HG02571 (cell line): Measurements from ENCODE around the gene FAM167B.
"Not testable (repeated sequence)": the region's sequence is repeated elsewhere in the genome, so short reads cannot be mapped to it uniquely, and the experiment has no call there.

ENCODE experiments used
- ATAC-seq: cut with Tn5 transposase; IDR thresholded peaks from one replicate; pipeline ENCODE4 v1.9.1; 2021; ENCODE audit warnings: mild to moderate bottlenecking, moderate library complexity; ENCODE audit not compliant: unreplicated experiment

FAM167B gene

GRCh38 chr1:32255072-32256071, 8.3 kb downstream of the FAM167B start:
- no peak for ATAC-seq

GRCh38 chr1:32256473-32257226, 9.6 kb downstream of the FAM167B start:
- no peak for ATAC-seq

GRCh38 chr1:32257227-32257508, 10.1 kb downstream of the FAM167B start:
- ATAC-seq: no peak

- not testable (repeated sequence) for ATAC-seq
These were observed 16.2 kb downstream of the FAM167B start for GRCh38 chr1:32263236-32263593.

- no peak for ATAC-seq
These were observed 16.7 kb downstream of the FAM167B start for GRCh38 chr1:32263744-32264143.

- no peak for ATAC-seq
These were observed 18.8 kb downstream of the FAM167B start for GRCh38 chr1:32265846-32266245.

GRCh38 chr1:32266921-32267591, 20.0 kb downstream of the FAM167B start:
- no peak for ATAC-seq

- ATAC-seq: no peak
These were observed 22.7 kb downstream of the FAM167B start for GRCh38 chr1:32269744-32270143.

- ATAC-seq: no peak
These were observed 25.8 kb downstream of the FAM167B start for GRCh38 chr1:32272557-32273390.

- no peak for ATAC-seq
These were observed 26.6 kb downstream of the FAM167B start for GRCh38 chr1:32273391-32274208.

- no peak for ATAC-seq
These were observed 27.8 kb downstream of the FAM167B start for GRCh38 chr1:32274646-32275340.

- no peak for ATAC-seq
These were observed 28.4 kb downstream of the FAM167B start for GRCh38 chr1:32275424-32275823.

GRCh38 chr1:32276032-32276782, 29.2 kb downstream of the FAM167B start:
- ATAC-seq: no peak

- ATAC-seq: not testable (repeated sequence)
These were observed 37.8 kb downstream of the FAM167B start for GRCh38 chr1:32284777-32285176.

GRCh38 chr1:32285658-32286057, 38.6 kb downstream of the FAM167B start:
- no peak for ATAC-seq

- no peak for ATAC-seq
These were observed 39.7 kb downstream of the FAM167B start for GRCh38 chr1:32286763-32287162.

- ATAC-seq: no peak
These were observed 42.2 kb downstream of the FAM167B start for GRCh38 chr1:32289256-32289655.

GRCh38 chr1:32291145-32291707, 44.2 kb downstream of the FAM167B start:
- ATAC-seq: no peak
